ENCODE data around the gene PACS2. TPM values are rescaled to one million over a fixed set of nuclear protein-coding genes. Genes with fewer than 3 reads are reported as not detected.

Gene PACS2
- total RNA-seq, 1 experiment from 2014 or later = 55.2 TPM

GRCh38 chr14:105425823-105426247 lies 111.3 kb downstream of the PACS2 start:
- Histone ChIP-seq H3K9me3 (ENCODE audit: control insufficient read depth, insufficient read depth, low read depth, low read length) (no peaks in the 10 kb centered on the region), H3K4me1 (ENCODE audit: control insufficient read depth, insufficient read depth, low read length) (peaks cover 16% of the 10 kb centered on the region), H3K27me3 (ENCODE audit: control insufficient read depth, insufficient read depth, low read length) (no peaks in the 10 kb centered on the region), H3K4me3 (ENCODE audit: low read depth in 2 of 2, low read length in 2 of 2) (no peak overlapping the region), H3K36me3 (ENCODE audit: control insufficient read depth, insufficient read depth, low read length) (no peaks in the 10 kb centered on the region; the same call in 1 of the 2 replicates), H3K27ac (ENCODE audit: low read length) (no peak overlapping the region)
- no peak for TF ChIP-seq POLR2AphosphoS5 (IDR thresholded peaks at IDR 0.05; ENCODE audit: low read depth, low read length)
- TF ChIP-seq TCF7L2 (IDR thresholded peaks at IDR 0.05; ENCODE audit: low read depth, low read length) = no peak
- no peak for TF ChIP-seq SIN3A (IDR thresholded peaks at IDR 0.05; ENCODE audit: borderline replicate concordance, insufficient read depth, low read depth, low read length)
- TF ChIP-seq CTCF (IDR thresholded peaks at IDR 0.05) = no peak
- BruUV-seq (replicated peaks) = no TSS peak
- ChIA-PET CTCF (no interaction called here), POLR2A (no interaction called here)
- DNase-seq (ENCODE audit: low read depth, low spot score) (no peak), ATAC-seq (no peak)
- in situ Hi-C loops (cut with HindIII; ENCODE audit: low pct_unique_long_range_greater_than_20kb, low sequenced_read_pairs) = no loop called here
- intact Hi-C loops (cut with micrococcal nuclease; ENCODE audit: unreplicated experiment) = no loop called here

GRCh38 chr14:105426416-105427130 lies 112.0 kb downstream of the PACS2 start:
- intact Hi-C loops (cut with micrococcal nuclease; ENCODE audit: unreplicated experiment) = no loop called here
- TF ChIP-seq POLR2AphosphoS5 (IDR thresholded peaks at IDR 0.05; ENCODE audit: low read depth, low read length) (no peak), SIN3A (IDR thresholded peaks at IDR 0.05; ENCODE audit: borderline replicate concordance, insufficient read depth, low read depth, low read length) (no peak), CTCF (IDR thresholded peaks at IDR 0.05) (no peak), TCF7L2 (IDR thresholded peaks at IDR 0.05; ENCODE audit: low read depth, low read length) (no peak)
- TF ChIP-seq, protein P1, sequence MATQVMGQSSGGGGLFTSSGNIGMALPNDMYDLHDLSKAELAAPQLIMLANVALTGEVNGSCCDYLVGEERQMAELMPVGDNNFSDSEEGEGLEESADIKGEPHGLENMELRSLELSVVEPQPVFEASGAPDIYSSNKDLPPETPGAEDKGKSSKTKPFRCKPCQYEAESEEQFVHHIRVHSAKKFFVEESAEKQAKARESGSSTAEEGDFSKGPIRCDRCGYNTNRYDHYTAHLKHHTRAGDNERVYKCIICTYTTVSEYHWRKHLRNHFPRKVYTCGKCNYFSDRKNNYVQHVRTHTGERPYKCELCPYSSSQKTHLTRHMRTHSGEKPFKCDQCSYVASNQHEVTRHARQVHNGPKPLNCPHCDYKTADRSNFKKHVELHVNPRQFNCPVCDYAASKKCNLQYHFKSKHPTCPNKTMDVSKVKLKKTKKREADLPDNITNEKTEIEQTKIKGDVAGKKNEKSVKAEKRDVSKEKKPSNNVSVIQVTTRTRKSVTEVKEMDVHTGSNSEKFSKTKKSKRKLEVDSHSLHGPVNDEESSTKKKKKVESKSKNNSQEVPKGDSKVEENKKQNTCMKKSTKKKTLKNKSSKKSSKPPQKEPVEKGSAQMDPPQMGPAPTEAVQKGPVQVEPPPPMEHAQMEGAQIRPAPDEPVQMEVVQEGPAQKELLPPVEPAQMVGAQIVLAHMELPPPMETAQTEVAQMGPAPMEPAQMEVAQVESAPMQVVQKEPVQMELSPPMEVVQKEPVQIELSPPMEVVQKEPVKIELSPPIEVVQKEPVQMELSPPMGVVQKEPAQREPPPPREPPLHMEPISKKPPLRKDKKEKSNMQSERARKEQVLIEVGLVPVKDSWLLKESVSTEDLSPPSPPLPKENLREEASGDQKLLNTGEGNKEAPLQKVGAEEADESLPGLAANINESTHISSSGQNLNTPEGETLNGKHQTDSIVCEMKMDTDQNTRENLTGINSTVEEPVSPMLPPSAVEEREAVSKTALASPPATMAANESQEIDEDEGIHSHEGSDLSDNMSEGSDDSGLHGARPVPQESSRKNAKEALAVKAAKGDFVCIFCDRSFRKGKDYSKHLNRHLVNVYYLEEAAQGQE (IDR thresholded peaks at IDR 0.05; ENCODE audit: insufficient read depth in 1 of 2, low read depth in 2 of 2, low read length in 1 of 2) = no peak
- ChIA-PET CTCF (no interaction called here), POLR2A (no interaction called here)
- Histone ChIP-seq H3K27me3 (ENCODE audit: control insufficient read depth, insufficient read depth, low read length) (no peaks in the 10 kb centered on the region), H3K4me1 (ENCODE audit: control insufficient read depth, insufficient read depth, low read length) (peaks cover 9% of the 10 kb centered on the region), H3K4me3 (ENCODE audit: low read depth in 2 of 2, low read length in 2 of 2) (no peak overlapping the region), H3K9me3 (ENCODE audit: control insufficient read depth, insufficient read depth, low read depth, low read length) (no peaks in the 10 kb centered on the region), H3K36me3 (ENCODE audit: control insufficient read depth, insufficient read depth, low read length) (no peaks in the 10 kb centered on the region), H3K27ac (ENCODE audit: low read length) (no peak overlapping the region)
- DNase-seq (ENCODE audit: low read depth, low spot score) = no peak
- ATAC-seq = no peak
- in situ Hi-C loops (cut with HindIII; ENCODE audit: low pct_unique_long_range_greater_than_20kb, low sequenced_read_pairs) = no loop called here
- no TSS peak for BruUV-seq (replicated peaks)
